ENCODE data around the gene SLAMF7.

GRCh38 chr1:160716013-160716412, 23.0 kb upstream of the SLAMF7 start:
- TF ChIP-seq POLR2A (IDR thresholded peaks at IDR 0.05): no peak
- TF ChIP-seq, protein P1, sequence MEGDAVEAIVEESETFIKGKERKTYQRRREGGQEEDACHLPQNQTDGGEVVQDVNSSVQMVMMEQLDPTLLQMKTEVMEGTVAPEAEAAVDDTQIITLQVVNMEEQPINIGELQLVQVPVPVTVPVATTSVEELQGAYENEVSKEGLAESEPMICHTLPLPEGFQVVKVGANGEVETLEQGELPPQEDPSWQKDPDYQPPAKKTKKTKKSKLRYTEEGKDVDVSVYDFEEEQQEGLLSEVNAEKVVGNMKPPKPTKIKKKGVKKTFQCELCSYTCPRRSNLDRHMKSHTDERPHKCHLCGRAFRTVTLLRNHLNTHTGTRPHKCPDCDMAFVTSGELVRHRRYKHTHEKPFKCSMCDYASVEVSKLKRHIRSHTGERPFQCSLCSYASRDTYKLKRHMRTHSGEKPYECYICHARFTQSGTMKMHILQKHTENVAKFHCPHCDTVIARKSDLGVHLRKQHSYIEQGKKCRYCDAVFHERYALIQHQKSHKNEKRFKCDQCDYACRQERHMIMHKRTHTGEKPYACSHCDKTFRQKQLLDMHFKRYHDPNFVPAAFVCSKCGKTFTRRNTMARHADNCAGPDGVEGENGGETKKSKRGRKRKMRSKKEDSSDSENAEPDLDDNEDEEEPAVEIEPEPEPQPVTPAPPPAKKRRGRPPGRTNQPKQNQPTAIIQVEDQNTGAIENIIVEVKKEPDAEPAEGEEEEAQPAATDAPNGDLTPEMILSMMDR (IDR thresholded peaks at IDR 0.05): no peak

Data from breast epithelium (tissue), 3 donors.